HepG2 (cell line): ENCODE measurements around the gene HTR1D. TPM values are rescaled to one million over a fixed set of nuclear protein-coding genes. Genes with fewer than 3 reads are reported as not detected.

Experiments
- ATAC-seq: fragments of 200-7000 bp; cut with Tn5 transposase; 3 replicates; pipeline ENCODE4 v1.9.1; 2020; ENCODE audit warnings: mild to moderate bottlenecking, moderate library complexity
- BruUV-seq: library from RNA; stranded (reverse); fragments of 400-500 nt; replicated peaks from 2 replicates; lab custom pipeline; 2021; lab: Mats Ljungman, UMichigan
- CTCF ChIA-PET: fragments of 300-600 bp; formaldehyde crosslinking; extraction: SDS; loops from one replicate; lab custom pipeline; 2021; ENCODE audit warnings: low total read pairs, inconsistent platforms, low intra/inter-chr PET ratio; lab: Yijun Ruan, JAX
- POLR2A ChIA-PET: fragments of 350-600 bp; sonication (Branson Sonifier 250); formaldehyde crosslinking; loops from one replicate; lab custom pipeline; 2020; ENCODE audit warnings: antibody characterized with exemption, inconsistent platforms; lab: Yijun Ruan, JAX
- DNase-seq: peaks from one replicate; pipeline ENCODE4 v3.0.0-alpha.2; 2015; ENCODE audit warnings: low spot score
- FAIRE-seq: peaks from 3 replicates; lab custom pipeline; 2011; peaks lifted over from hg19 to GRCh38; lab: Jason Lieb, UNC
- H2AFZ ChIP-seq: one replicate; pipeline ENCODE4 v1.6.1; 2011; ENCODE audit warnings: low read length, inconsistent platforms
- H3K27ac ChIP-seq: fragments of 300-600 bp; 3 replicates; pipeline ENCODE4 v1.8.0; 2011; ENCODE audit warnings: mixed run types, mild to moderate bottlenecking, mixed read lengths, low read length, inconsistent platforms; ENCODE audit not compliant: insufficient read depth; ENCODE audit errors: extremely low read length
- H3K27me3 ChIP-seq, 2 experiments: fragments of 200-600 bp in 1 of 2; 2 replicates in 1 of 2; 3 replicates in 1 of 2; pipeline versions ENCODE4 v1.6.0 to v1.8.0; 2011; ENCODE audit warnings: low read length in 2 of 2, mild to moderate bottlenecking in 2 of 2, moderate library complexity in 2 of 2, inconsistent platforms in 1 of 2; ENCODE audit not compliant: insufficient read depth in 2 of 2, control insufficient read depth in 1 of 2
- H3K36me3 ChIP-seq, 2 experiments: fragments of 200-600 bp in 1 of 2; replicated peaks in 1 of 2; 2 replicates in 1 of 2; 3 replicates in 1 of 2; pipeline versions ENCODE4 v1.5.1 to v1.8.0; 2011; ENCODE audit warnings: low read length in 2 of 2, inconsistent platforms in 1 of 2; ENCODE audit not compliant: insufficient read depth in 2 of 2, control insufficient read depth in 1 of 2
- H3K4me1 ChIP-seq: 2 replicates; pipeline ENCODE4 v1.5.1; 2012; ENCODE audit warnings: low read length, inconsistent platforms; ENCODE audit not compliant: insufficient read depth
- H3K4me2 ChIP-seq: 2 replicates; pipeline ENCODE4 v1.6.0; 2011; ENCODE audit warnings: low read depth, low read length, inconsistent platforms
- H3K4me3 ChIP-seq, 3 experiments: fragments of 200-600 bp in 1 of 3; sonication (generic), shearing (Covaris generic) in 1 of 3; replicated peaks in 1 of 3; 2 replicates each; pipeline ENCODE4 v1.5.1; 2011 to 2016; ENCODE audit warnings: low read length in 3 of 3, inconsistent platforms in 2 of 3, low read depth in 2 of 3, mild to moderate bottlenecking in 2 of 3, control low read depth in 1 of 3, mixed read lengths in 1 of 3; ENCODE audit not compliant: insufficient read depth in 1 of 3
- H3K79me2 ChIP-seq: one replicate; pipeline ENCODE4 v1.6.1; 2011; ENCODE audit warnings: low read length, inconsistent platforms; ENCODE audit not compliant: insufficient read depth
- H3K9ac ChIP-seq: 2 replicates; pipeline ENCODE4 v1.6.0; 2011; ENCODE audit warnings: mild to moderate bottlenecking, low read depth, low read length, inconsistent platforms; ENCODE audit not compliant: insufficient read depth
- H3K9me3 ChIP-seq: 2 replicates; pipeline ENCODE4 v1.5.1; 2012; ENCODE audit warnings: mild to moderate bottlenecking, low read length
- H4K20me1 ChIP-seq: 2 replicates; pipeline ENCODE4 v1.6.0; 2011; ENCODE audit warnings: inconsistent platforms, mild to moderate bottlenecking, low read length, moderate library complexity; ENCODE audit not compliant: insufficient read depth
- AHR ChIP-seq: IDR thresholded peaks from 2 replicates; pipeline ENCODE4 v1.6.1; 2018; ENCODE audit warnings: missing genetic modification reagents, missing compliant biosample characterization
- ARID3A ChIP-seq: IDR thresholded peaks from 2 replicates; pipeline ENCODE4 v1.6.1; 2012; ENCODE audit warnings: low read depth, low read length, improper control_type of control experiment
- ARNTL ChIP-seq: sonication (generic); formaldehyde crosslinking; IDR thresholded peaks from 2 replicates; pipeline ENCODE4 v1.4.0; 2020; ENCODE audit warnings: mild to moderate bottlenecking, missing genetic modification reagents
- CC2D1A ChIP-seq: sonication (generic); formaldehyde crosslinking; IDR thresholded peaks from 2 replicates; pipeline ENCODE4 v1.8.1; 2023; ENCODE audit warnings: mild to moderate bottlenecking, missing genetic modification reagents
- CENPT ChIP-seq: sonication (generic); formaldehyde crosslinking; IDR thresholded peaks from 2 replicates; pipeline ENCODE4 v1.8.0; 2022; ENCODE audit warnings: low read depth, mild to moderate bottlenecking, moderate library complexity, missing genetic modification reagents
- FIP1L1 ChIP-seq: fragments of 200-400 bp; formaldehyde crosslinking; IDR thresholded peaks from 2 replicates; pipeline ENCODE4 v1.6.1; 2018; ENCODE audit warnings: low read depth, mild to moderate bottlenecking, low read length, moderate library complexity, borderline replicate concordance; ENCODE audit not compliant: insufficient read depth
- FOXO1 ChIP-seq: sonication (generic); formaldehyde crosslinking; IDR thresholded peaks from 2 replicates; pipeline ENCODE4 v1.4.0; 2020; ENCODE audit warnings: missing genetic modification reagents
- HNF4G ChIP-seq, 2 experiments: sonication (generic) in 1 of 2; formaldehyde crosslinking in 1 of 2; IDR thresholded peaks; 2 replicates each; pipeline versions ENCODE4 v1.4.0 to v1.6.1; 2011 to 2020; ENCODE audit warnings: borderline replicate concordance in 2 of 2, low read depth in 2 of 2, mild to moderate bottlenecking in 2 of 2, low read length in 1 of 2, missing genetic modification reagents in 1 of 2, moderate library complexity in 1 of 2
- HOMEZ ChIP-seq: IDR thresholded peaks from 2 replicates; pipeline ENCODE4 v1.6.1; 2016; ENCODE audit warnings: low read depth
- RAD21 ChIP-seq: fragments of 450-650 bp; formaldehyde crosslinking; IDR thresholded peaks from 2 replicates; pipeline ENCODE4 v1.5.0; 2020; ENCODE audit warnings: mild to moderate bottlenecking
- SMAD3 ChIP-seq: sonication (generic); formaldehyde crosslinking; IDR thresholded peaks from 2 replicates; pipeline ENCODE4 v1.4.0; 2020; ENCODE audit warnings: missing genetic modification reagents
- SMC3 ChIP-seq: IDR thresholded peaks from 2 replicates; pipeline ENCODE4 v1.6.1; 2011; ENCODE audit warnings: low read length, improper control_type of control experiment
- TBX2 ChIP-seq: sonication (generic); formaldehyde crosslinking; IDR thresholded peaks from 2 replicates; pipeline ENCODE4 v1.5.0; 2020; ENCODE audit warnings: missing genetic modification reagents, mild to moderate bottlenecking, borderline replicate concordance
- TRAFD1 ChIP-seq: sonication (generic); formaldehyde crosslinking; IDR thresholded peaks from 2 replicates; pipeline ENCODE4 v1.5.1; 2020; ENCODE audit warnings: missing genetic modification reagents, mild to moderate bottlenecking, borderline replicate concordance
- ZBTB20 ChIP-seq: sonication (generic); formaldehyde crosslinking; IDR thresholded peaks from 2 replicates; pipeline ENCODE4 v1.8.1; 2023; ENCODE audit warnings: missing genetic modification reagents, low read depth, mild to moderate bottlenecking, borderline replicate concordance
- ZKSCAN5 ChIP-seq: sonication (generic); formaldehyde crosslinking; IDR thresholded peaks from 2 replicates; pipeline ENCODE4 v1.5.1; 2020; ENCODE audit warnings: mild to moderate bottlenecking, missing genetic modification reagents
- ZNF570 ChIP-seq: sonication (generic); formaldehyde crosslinking; IDR thresholded peaks from 2 replicates; pipeline ENCODE4 v1.4.0; 2020; ENCODE audit warnings: mild to moderate bottlenecking, missing genetic modification reagents, borderline replicate concordance
- ZNF781 ChIP-seq: sonication (generic); formaldehyde crosslinking; IDR thresholded peaks from 2 replicates; pipeline ENCODE4 v1.5.1; 2020; ENCODE audit warnings: borderline replicate concordance, mild to moderate bottlenecking, missing genetic modification reagents; ENCODE audit errors: not compliant biosample characterization
- WGBS: methylation state at CpG from one replicate; pipeline ENCODE4 v1.1.6; 2017; ENCODE audit warnings: low lambda C conversion rate; 5-methylcytosine and 5-hydroxymethylcytosine counted together
- in situ Hi-C: cut with HindIII; loops from 2 replicates; pipeline ENCODE4 v1.10.0; 2017; ENCODE audit warnings: low pct_unique_long_range_greater_than_20kb; ENCODE audit not compliant: extremely low pct_ligation_motif_present
- intact Hi-C: fragments of 100-400 bp; cut with micrococcal nuclease; formaldehyde crosslinking; loops from one replicate; pipeline ENCODE4 v1.10.0; 2022; ENCODE audit not compliant: unreplicated experiment
- polyA plus RNA-seq, 8 experiments: library from polyadenylated mRNA; depleted of rRNA in 3 of 8; stranded (reverse) in 7 of 8; unstranded in 1 of 8; fragments of >200 nt; fragmentation: Illumina TruSeq in 4 of 8; extraction: Trizol in 4 of 8; gene quantifications; 2 replicates each; pipeline versions ENCODE4 v1.2.1 to v1.2.3, GENCODE V29; 2011 to 2016; ENCODE audit warnings: low read depth in 4 of 8, missing spikeins in 1 of 8, mixed read lengths in 1 of 8; ENCODE audit not compliant: insufficient read depth in 1 of 8
- total RNA-seq, 5 experiments: library from RNA; depleted of rRNA; stranded (reverse); fragments of >200 nt; fragmentation: Illumina TruSeq; extraction: Trizol; gene quantifications; 2 replicates each; pipeline ENCODE4 v1.2.3, GENCODE V29; 2016; ENCODE audit warnings: low read depth in 1 of 5

Gene HTR1D
- total and polyA plus RNA-seq, 2 of the 13 experiments (the other 11 are each of a cell fraction or from before 2014, with no cell fraction given): 0.04 to 0.07 TPM

- Histone ChIP-seq H3K27ac (no peak overlapping the region), H3K27me3 (0 out of 5 replicates have a peak, but pooled peaks cover 0 to 1% of the 10 kb centered on the region in 2 experiments), H3K9ac (peak overlapping the region; percentile 43; the same call in 1 of the 2 replicates), H3K36me3 (no peaks in the 10 kb centered on the region), H3K9me3 (no peaks in the 10 kb centered on the region), H4K20me1 (no peaks in the 10 kb centered on the region), H3K79me2 (no peaks in the 10 kb centered on the region), H3K4me3 (peak overlapping the region; percentile 39 to 62 (median 49); a peak in 5 of 6 replicates), H3K4me2 (peak overlapping the region; percentile 89), H2AFZ (no peak overlapping the region), H3K4me1 (peaks cover 48% of the 10 kb centered on the region)
- BruUV-seq: no TSS peak
- WGBS: 4% methylated on average over 10 of the region's 10 CpGs
- peak; percentile 44 for DNase-seq
- ChIA-PET POLR2A (interaction anchor here (0.6 to 2.7 kb wide), 4 partner anchors 21 to 85 kb away, joined by 3 to 13 read pairs (median 4); no protein-coding TSS in a partner anchor), CTCF (interaction anchor here (1.5 to 6.7 kb wide), 4 partner anchors 85 to 208 kb away, joined by 3 to 110 read pairs (median 8); no protein-coding TSS in a partner anchor)
- intact Hi-C loops: loop anchor here (1.0 kb wide), 2 partner anchors 86 to 208 kb away; no protein-coding TSS in a partner anchor
- in situ Hi-C loops: no loop called here
- FAIRE-seq: peak; percentile 43
- ATAC-seq: no peak
- TF ChIP-seq ZNF781 (CRISPR knock-in tag) (no peak), TBX2 (CRISPR knock-in tag) (no peak), HOMEZ (no peak), FIP1L1 (no peak), CENPT (CRISPR knock-in tag) (no peak), FOXO1 (no peak), RAD21 (CRISPR knock-in tag) (peak; percentile 80), CC2D1A (CRISPR knock-in tag) (no peak), ZNF570 (no peak), HNF4G (IDR thresholded peaks at IDR 0.05; ENCODE audit: borderline replicate concordance, low read depth, low read length) (no peak), HNF4G (CRISPR knock-in tag; IDR thresholded peaks at IDR 0.05; ENCODE audit: borderline replicate concordance, low read depth) (no peak), ZKSCAN5 (CRISPR knock-in tag) (no peak), ARNTL (CRISPR knock-in tag) (no peak), ZBTB20 (CRISPR knock-in tag) (peak; percentile 39; the same call in 1 of the 2 replicates), TRAFD1 (CRISPR knock-in tag) (no peak), SMC3 (peak; percentile 91), SMAD3 (CRISPR knock-in tag) (peak; percentile 23; the same call in 1 of the 2 replicates), AHR (no peak), ARID3A (0 out of 2 replicates have a peak, but pooled peaks have one; percentile 13)
Measured at GRCh38 chr1:23184212-23184934, 32.9 kb downstream of the HTR1D start.
